ENCODE results near the gene ZNF587B. TPM values are rescaled to one million over a fixed set of nuclear protein-coding genes. Genes with fewer than 3 reads are reported as not detected.
A peak's percentile ranks its signal among the peaks of the same experiment; 100 is the strongest.
"Not testable (repeated sequence)": the region's sequence is repeated elsewhere in the genome, so short reads cannot be mapped to it uniquely, and the experiment has no call there.

ZNF587B gene
- total RNA-seq, 1 donor from 2014 or later: 35.0 TPM

GRCh38 chr19:57800696-57801095, 29.4 kb upstream of the ZNF587B start:
- H3K9me3 Mint-ChIP-seq: no peaks in the 10 kb centered on the region

DNA sequence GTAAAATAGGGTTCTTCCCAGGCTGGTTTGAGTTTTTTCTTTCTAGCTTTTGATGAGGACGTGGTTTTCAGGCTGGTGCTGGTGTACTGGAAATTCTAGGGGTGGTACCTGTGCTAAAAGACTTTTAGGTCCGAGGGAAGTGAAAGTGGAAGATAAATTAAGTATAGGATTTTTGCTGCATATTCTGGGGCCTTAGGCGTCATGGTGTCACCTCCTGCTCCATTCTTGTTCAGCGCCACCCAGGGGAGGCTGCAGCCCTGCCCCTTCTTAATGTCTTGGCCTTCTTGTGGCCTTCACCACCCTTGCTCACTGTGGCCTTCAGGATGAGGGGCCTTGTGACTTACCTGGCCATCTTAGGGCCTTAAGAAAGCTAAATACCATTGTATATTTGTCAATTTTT, 27.8 kb upstream of the ZNF587B start:
- Mint-ChIP-seq H3K4me1 (peaks cover 44% of the 10 kb centered on the region), H3K4me3 (peak overlapping the region; percentile 52), H3K27me3 (no peaks in the 10 kb centered on the region), H3K9me3 (no peaks in the 10 kb centered on the region), H3K36me3 (ENCODE audit: low read depth) (peaks cover 28% of the 10 kb centered on the region), H3K27ac (peak overlapping the region; percentile 89)
- CTCF ChIA-PET: no interaction called here
- no peak for DNase-seq
- no peak for TF ChIP-seq CTCF (IDR thresholded peaks at IDR 0.05)
- intact Hi-C loops (cut with micrococcal nuclease): loop anchor here (1.0 kb wide), 1 partner anchor 12 kb away; the partner anchor contains the start of gene ZNF552
- peak; percentile 86 for ATAC-seq (ENCODE audit: low read depth)
- POLR2A ChIA-PET: interaction anchor here (1.1 to 1.2 kb wide), 3 partner anchors 12 to 28 kb away, joined by 3 to 6 read pairs (median 6); partner anchors contain the start of gene ZNF552

More at GRCh38 chr19:57800696-57801095, 29.4 kb upstream of the ZNF587B start:
- ChIA-PET POLR2A (no interaction called here), CTCF (no interaction called here)
- Mint-ChIP-seq H3K27me3 (no peaks in the 10 kb centered on the region), H3K4me1 (peaks cover 44% of the 10 kb centered on the region), H3K4me3 (no peak overlapping the region), H3K36me3 (ENCODE audit: low read depth) (peaks cover 31% of the 10 kb centered on the region), H3K27ac (no peak overlapping the region)
- intact Hi-C loops (cut with micrococcal nuclease): no loop called here
- ATAC-seq (ENCODE audit: low read depth): no peak
- no peak for TF ChIP-seq CTCF (IDR thresholded peaks at IDR 0.05)
- DNase-seq: no peak

- H3K36me3 Mint-ChIP-seq (ENCODE audit: low read depth): peaks cover 36% of the 10 kb centered on the region
- H3K27me3 Mint-ChIP-seq: no peaks in the 10 kb centered on the region
- ChIA-PET CTCF (no interaction called here), POLR2A (no interaction called here)
- intact Hi-C loops (cut with micrococcal nuclease): no loop called here
- no peak for DNase-seq
- H3K27ac Mint-ChIP-seq: peak overlapping the region; percentile 65
- no peaks in the 10 kb centered on the region for H3K9me3 Mint-ChIP-seq
- ATAC-seq (ENCODE audit: low read depth): no peak
- peak overlapping the region; percentile 76 for H3K4me3 Mint-ChIP-seq
- TF ChIP-seq CTCF (IDR thresholded peaks at IDR 0.05): no peak
- H3K4me1 Mint-ChIP-seq: peaks cover 44% of the 10 kb centered on the region
Measured at GRCh38 chr19:57803265-57803593, 26.9 kb upstream of the ZNF587B start.

GRCh38 chr19:57803594-57804325, 26.3 kb upstream of the ZNF587B start:
- CTCF ChIA-PET: no interaction called here
- Mint-ChIP-seq H3K4me1 (peaks cover 44% of the 10 kb centered on the region), H3K27me3 (no peaks in the 10 kb centered on the region), H3K27ac (peak overlapping the region; percentile 65), H3K36me3 (ENCODE audit: low read depth) (peaks cover 40% of the 10 kb centered on the region), H3K4me3 (peak overlapping the region; percentile 76), H3K9me3 (no peaks in the 10 kb centered on the region)
- ATAC-seq (ENCODE audit: low read depth) (peak; percentile 26), DNase-seq (no peak)
- intact Hi-C loops (cut with micrococcal nuclease): no loop called here
- POLR2A ChIA-PET: no interaction called here
- no peak for TF ChIP-seq CTCF (IDR thresholded peaks at IDR 0.05)

- TF ChIP-seq CTCF (IDR thresholded peaks at IDR 0.05): no peak
- Mint-ChIP-seq H3K4me3 (no peak overlapping the region), H3K27ac (no peak overlapping the region), H3K27me3 (no peaks in the 10 kb centered on the region), H3K9me3 (no peaks in the 10 kb centered on the region), H3K4me1 (peaks cover 35% of the 10 kb centered on the region), H3K36me3 (ENCODE audit: low read depth) (peaks cover 57% of the 10 kb centered on the region)
- intact Hi-C loops (cut with micrococcal nuclease): no loop called here
- ATAC-seq (ENCODE audit: low read depth) (no peak), DNase-seq (no peak)
- ChIA-PET POLR2A (no interaction called here), CTCF (no interaction called here)
Measured at GRCh38 chr19:57807541-57807940, 22.6 kb upstream of the ZNF587B start.

DNA sequence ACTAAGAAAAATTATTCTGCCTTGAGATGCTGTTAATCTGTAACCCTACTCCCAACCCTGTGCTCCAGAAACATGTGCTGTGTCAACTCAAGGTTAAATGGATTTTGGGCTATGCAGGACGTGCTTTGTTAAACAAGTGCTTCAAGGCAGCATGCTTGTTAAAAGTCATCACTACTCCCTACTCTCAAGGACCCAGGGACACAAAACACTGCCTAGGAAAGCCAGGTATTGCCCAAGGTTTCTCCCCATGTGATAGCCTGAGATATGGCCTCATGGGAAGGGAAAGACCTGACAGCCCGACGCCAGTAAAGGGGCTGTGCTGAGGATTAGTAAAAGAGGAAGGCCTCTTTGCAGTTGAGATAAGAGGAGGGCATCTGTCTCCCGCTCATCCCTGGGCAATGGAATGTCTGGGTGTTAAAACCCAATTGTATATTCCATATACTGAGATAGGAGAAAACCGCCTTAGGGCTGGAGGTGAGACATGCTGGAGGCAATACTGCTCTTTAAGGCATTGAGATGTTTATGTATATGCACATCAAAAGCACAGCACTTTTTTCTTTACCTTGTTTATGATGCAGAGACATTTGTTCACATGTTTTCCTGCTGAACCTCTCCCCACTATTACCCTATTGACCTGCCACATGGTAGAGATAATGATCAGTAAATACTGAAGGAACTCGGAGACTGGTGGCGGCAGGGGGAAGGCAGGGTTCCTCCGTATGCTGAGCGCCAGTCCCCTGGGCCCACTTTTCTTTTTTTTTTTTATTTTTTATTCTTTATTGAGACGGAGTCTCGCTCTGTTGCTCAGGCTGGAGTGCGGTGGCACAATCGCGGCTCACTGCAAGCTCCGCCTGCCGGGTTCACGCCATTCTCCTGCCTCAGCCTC, 19.4 kb upstream of the ZNF587B start:
- DNase-seq; H3K27me3 Mint-ChIP-seq; POLR2A ChIA-PET; H3K27ac Mint-ChIP-seq; H3K9me3 Mint-ChIP-seq; CTCF ChIA-PET; ATAC-seq (ENCODE audit: low read depth); H3K4me3 Mint-ChIP-seq: not testable (repeated sequence)
- peaks cover 38% of the 10 kb centered on the region for H3K4me1 Mint-ChIP-seq
- peaks cover 53% of the 10 kb centered on the region for H3K36me3 Mint-ChIP-seq (ENCODE audit: low read depth)
- intact Hi-C loops (cut with micrococcal nuclease): loop anchor here (10.0 kb wide), 1 partner anchor 344 kb away; the partner anchor contains the start of gene ZNF329
